WERI-Rb-1 (cell line): ENCODE results near the gene NOCT.

Source experiments
- DNase-seq: peaks from one replicate; pipeline ENCODE4 v3.0.0-alpha.2; 2020
- H3K27ac ChIP-seq: fragments of 250-450 bp; sonication (Bioruptor Pico); 2 replicates; pipeline ENCODE4 v1.5.1; 2020; ENCODE audit warnings: mild to moderate bottlenecking, moderate library complexity
- H3K27me3 ChIP-seq: fragments of 250-450 bp; sonication (Bioruptor Pico); 2 replicates; pipeline ENCODE4 v1.5.1; 2021; ENCODE audit warnings: mild to moderate bottlenecking, low read depth, moderate library complexity; ENCODE audit not compliant: insufficient read depth, severe bottlenecking
- H3K36me3 ChIP-seq: fragments of 250-450 bp; sonication (Bioruptor Pico); 2 replicates; pipeline ENCODE4 v1.5.1; 2020; ENCODE audit warnings: mild to moderate bottlenecking, moderate library complexity
- H3K4me3 ChIP-seq: 2 replicates; pipeline ENCODE4 v1.5.1; 2011; ENCODE audit warnings: low read depth, mild to moderate bottlenecking, control low read depth, low read length
- H3K9me3 ChIP-seq: fragments of 250-450 bp; sonication (Bioruptor Pico); 2 replicates; pipeline ENCODE4 v1.5.1; 2021; ENCODE audit warnings: mild to moderate bottlenecking, moderate library complexity; ENCODE audit not compliant: severe bottlenecking
- CTCF ChIP-seq: IDR thresholded peaks from 2 replicates; pipeline ENCODE4 v1.5.1; 2011; ENCODE audit warnings: low read depth, mild to moderate bottlenecking, control low read depth, inconsistent platforms, low read length

Gene NOCT

GRCh38 chr4:139030614-139031235 is 15.1 kb downstream of the NOCT start:
- Histone ChIP-seq H3K27me3 (no peaks in the 10 kb centered on the region), H3K27ac (no peak overlapping the region), H3K9me3 (no peaks in the 10 kb centered on the region), H3K4me3 (no peak overlapping the region), H3K36me3 (peaks cover 6% of the 10 kb centered on the region)
- peak; percentile 81 for DNase-seq
- peak; percentile 93 for TF ChIP-seq CTCF

- TF ChIP-seq CTCF: no peak
- Histone ChIP-seq H3K27ac (0 out of 2 replicates have a peak overlapping the region, but pooled peaks have one; percentile 5), H3K4me3 (no peak overlapping the region), H3K27me3 (no peaks in the 10 kb centered on the region), H3K36me3 (peaks cover 13% of the 10 kb centered on the region), H3K9me3 (no peaks in the 10 kb centered on the region)
- no peak for DNase-seq
These were observed 20.1 kb downstream of the NOCT start for GRCh38 chr4:139035650-139036049.

GRCh38 chr4:139036885-139037284 is 21.3 kb downstream of the NOCT start:
- peak overlapping the region; percentile 46 for H3K27ac ChIP-seq
- peaks cover 13% of the 10 kb centered on the region for H3K36me3 ChIP-seq
- TF ChIP-seq CTCF: no peak
- no peak overlapping the region for H3K4me3 ChIP-seq
- H3K9me3 ChIP-seq: no peaks in the 10 kb centered on the region
- no peaks in the 10 kb centered on the region for H3K27me3 ChIP-seq
- peak; percentile 63 for DNase-seq

- Histone ChIP-seq H3K9me3 (no peaks in the 10 kb centered on the region), H3K27ac (no peak overlapping the region), H3K27me3 (no peaks in the 10 kb centered on the region), H3K4me3 (no peak overlapping the region), H3K36me3 (peaks cover 27% of the 10 kb centered on the region)
- no peak for DNase-seq
- no peak for TF ChIP-seq CTCF
These were observed 23.4 kb downstream of the NOCT start for GRCh38 chr4:139038874-139039443.

GRCh38 chr4:139042981-139043460 is 27.4 kb downstream of the NOCT start:
- no peak for TF ChIP-seq CTCF
- Histone ChIP-seq H3K27me3 (no peaks in the 10 kb centered on the region), H3K36me3 (peaks cover 62% of the 10 kb centered on the region), H3K4me3 (no peak overlapping the region), H3K9me3 (no peaks in the 10 kb centered on the region), H3K27ac (no peak overlapping the region)
- no peak for DNase-seq
